ENCODE measurements around the gene RAB6A. TPM values are rescaled to one million over a fixed set of nuclear protein-coding genes. Genes with fewer than 3 reads are reported as not detected.

Gene RAB6A
- total and polyA plus RNA-seq, 2 donors (not counting 3 experiments of a cell fraction or from before 2014, with no cell fraction given) = 45.0 to 130 TPM

DNA sequence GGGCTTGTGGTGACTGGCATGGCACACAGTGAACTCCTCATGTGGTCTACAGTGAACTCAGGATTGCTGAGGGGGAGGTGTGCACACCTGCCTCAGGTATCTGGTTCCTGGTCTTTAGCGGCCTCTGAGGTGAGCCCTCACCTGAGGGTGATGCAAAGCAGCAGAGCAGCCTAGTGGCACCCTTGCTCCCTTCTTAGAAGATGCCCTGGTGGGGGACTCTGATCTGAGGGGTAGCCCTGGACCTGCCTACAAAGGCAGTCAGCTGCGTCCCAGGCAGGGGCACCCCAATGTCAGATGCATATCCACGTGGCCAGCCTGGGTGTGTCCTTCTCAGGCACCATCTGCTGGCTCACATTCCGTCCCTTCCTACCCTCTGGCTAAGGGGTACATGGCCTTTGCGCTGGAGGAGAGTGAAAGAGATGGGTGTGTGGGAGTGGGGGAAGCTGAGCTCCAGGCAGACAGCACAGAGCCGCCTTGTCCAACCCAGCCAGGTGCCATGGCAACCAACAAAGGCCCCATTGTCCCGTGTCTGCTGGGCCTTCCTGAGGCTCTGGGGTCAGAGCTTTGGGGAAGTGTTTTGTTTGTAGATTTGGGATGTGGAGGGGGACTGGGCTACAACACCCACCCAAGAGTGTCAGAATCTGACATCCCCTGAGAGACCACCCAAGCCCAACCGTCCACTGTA is 108.7 kb downstream of the RAB6A start:
- dilution Hi-C loops (cut with MboI; ENCODE audit: extremely low pct_ligation_motif_present, low sequenced_read_pairs) = no loop called here
- POLR2A ChIA-PET = no interaction called here
- Histone ChIP-seq H3K9me3 (replicated peaks; ENCODE audit: control insufficient read depth, insufficient read depth, low read length) (no peaks in the 10 kb centered on the region), H3K9me1 (replicated peaks; ENCODE audit: control insufficient read depth, extremely low read depth, insufficient read depth, low read length) (no peaks in the 10 kb centered on the region), H2AFZ (ENCODE audit: low read depth, low read length) (no peak overlapping the region), H3K36me3 (ENCODE audit: control insufficient read depth in 2 of 2, extremely low read depth in 1 of 2, insufficient read depth in 2 of 2, low read length in 2 of 2) (no peaks in the 10 kb centered on the region), H3K4me1 (ENCODE audit: control insufficient read depth, extremely low read depth, insufficient read depth, low read length) (no peaks in the 10 kb centered on the region), H3K4me3 (replicated peaks in 1 of 3; ENCODE audit: insufficient read depth in 1 of 3, low read depth in 1 of 3, low read length in 3 of 3) (no peak overlapping the region), H3K27ac (ENCODE audit: insufficient read depth, low read depth, low read length) (no peak overlapping the region), H3K79me2 (ENCODE audit: control insufficient read depth, insufficient read depth, low read length) (no peaks in the 10 kb centered on the region), H4K20me1 (replicated peaks; ENCODE audit: control insufficient read depth, extremely low read depth, insufficient read depth, low read length) (no peaks in the 10 kb centered on the region), H3K9ac (replicated peaks; ENCODE audit: extremely low read depth, insufficient read depth, low read length) (no peak overlapping the region), H3K27me3 (ENCODE audit: control insufficient read depth in 2 of 2, insufficient read depth in 2 of 2, low read length in 2 of 2) (peaks cover 0 to 8% of the 10 kb centered on the region in 2 experiments), H3K4me2 (ENCODE audit: insufficient read depth, low read length) (no peak overlapping the region)
- DNase-seq (ENCODE audit: low read depth, low spot score) = peak; percentile 27
- CTCF ChIA-PET = interaction anchor here (0.7 kb wide), 1 partner anchor 26 kb away, joined by 3 read pairs; no protein-coding TSS in a partner anchor
- peak; percentile 33 for FAIRE-seq
- intact Hi-C loops (cut with micrococcal nuclease) = no loop called here
- BruUV-seq (replicated peaks) = no TSS peak
- TF ChIP-seq, protein P1, sequence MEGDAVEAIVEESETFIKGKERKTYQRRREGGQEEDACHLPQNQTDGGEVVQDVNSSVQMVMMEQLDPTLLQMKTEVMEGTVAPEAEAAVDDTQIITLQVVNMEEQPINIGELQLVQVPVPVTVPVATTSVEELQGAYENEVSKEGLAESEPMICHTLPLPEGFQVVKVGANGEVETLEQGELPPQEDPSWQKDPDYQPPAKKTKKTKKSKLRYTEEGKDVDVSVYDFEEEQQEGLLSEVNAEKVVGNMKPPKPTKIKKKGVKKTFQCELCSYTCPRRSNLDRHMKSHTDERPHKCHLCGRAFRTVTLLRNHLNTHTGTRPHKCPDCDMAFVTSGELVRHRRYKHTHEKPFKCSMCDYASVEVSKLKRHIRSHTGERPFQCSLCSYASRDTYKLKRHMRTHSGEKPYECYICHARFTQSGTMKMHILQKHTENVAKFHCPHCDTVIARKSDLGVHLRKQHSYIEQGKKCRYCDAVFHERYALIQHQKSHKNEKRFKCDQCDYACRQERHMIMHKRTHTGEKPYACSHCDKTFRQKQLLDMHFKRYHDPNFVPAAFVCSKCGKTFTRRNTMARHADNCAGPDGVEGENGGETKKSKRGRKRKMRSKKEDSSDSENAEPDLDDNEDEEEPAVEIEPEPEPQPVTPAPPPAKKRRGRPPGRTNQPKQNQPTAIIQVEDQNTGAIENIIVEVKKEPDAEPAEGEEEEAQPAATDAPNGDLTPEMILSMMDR (IDR thresholded peaks at IDR 0.05; ENCODE audit: extremely low read depth in 1 of 2, insufficient read depth in 1 of 2, low read depth in 1 of 2, low read length in 2 of 2) = no peak
- TF ChIP-seq JUN (IDR thresholded peaks at IDR 0.05; ENCODE audit: borderline replicate concordance, insufficient read depth, insufficient read length, low read depth) (no peak), EZH2 (IDR thresholded peaks at IDR 0.05; ENCODE audit: borderline replicate concordance, low read depth, low read length, severe bottlenecking) (no peak)
- TF ChIP-seq, protein P2, sequence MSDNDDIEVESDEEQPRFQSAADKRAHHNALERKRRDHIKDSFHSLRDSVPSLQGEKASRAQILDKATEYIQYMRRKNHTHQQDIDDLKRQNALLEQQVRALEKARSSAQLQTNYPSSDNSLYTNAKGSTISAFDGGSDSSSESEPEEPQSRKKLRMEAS (IDR thresholded peaks at IDR 0.05; ENCODE audit: insufficient read depth, insufficient read length) = no peak
